Measurements from ENCODE around the gene HES5.

DNA sequence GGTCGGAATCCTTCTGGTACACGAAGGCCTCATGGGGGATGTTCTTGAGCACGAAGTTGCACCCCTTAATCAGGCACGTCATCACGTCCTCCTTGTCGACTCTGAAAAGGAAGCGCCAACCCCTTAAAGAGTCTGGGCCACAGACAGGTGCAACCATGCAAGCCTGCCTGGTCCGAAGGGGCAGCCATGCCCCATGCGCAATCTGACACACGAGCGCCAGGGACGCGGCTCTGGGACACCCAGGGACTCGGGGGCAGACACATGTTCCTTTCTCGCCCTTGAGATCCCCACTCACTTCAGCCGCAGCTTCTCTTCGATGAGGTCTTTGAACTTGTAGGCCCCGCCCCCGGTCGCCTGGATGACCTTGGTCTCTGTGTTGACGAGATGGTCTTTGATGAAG, 9.3 kb downstream of the HES5 start:
- TF ChIP-seq POLR2A (IDR thresholded peaks at IDR 0.05), result no peak
- TF ChIP-seq, protein P1, sequence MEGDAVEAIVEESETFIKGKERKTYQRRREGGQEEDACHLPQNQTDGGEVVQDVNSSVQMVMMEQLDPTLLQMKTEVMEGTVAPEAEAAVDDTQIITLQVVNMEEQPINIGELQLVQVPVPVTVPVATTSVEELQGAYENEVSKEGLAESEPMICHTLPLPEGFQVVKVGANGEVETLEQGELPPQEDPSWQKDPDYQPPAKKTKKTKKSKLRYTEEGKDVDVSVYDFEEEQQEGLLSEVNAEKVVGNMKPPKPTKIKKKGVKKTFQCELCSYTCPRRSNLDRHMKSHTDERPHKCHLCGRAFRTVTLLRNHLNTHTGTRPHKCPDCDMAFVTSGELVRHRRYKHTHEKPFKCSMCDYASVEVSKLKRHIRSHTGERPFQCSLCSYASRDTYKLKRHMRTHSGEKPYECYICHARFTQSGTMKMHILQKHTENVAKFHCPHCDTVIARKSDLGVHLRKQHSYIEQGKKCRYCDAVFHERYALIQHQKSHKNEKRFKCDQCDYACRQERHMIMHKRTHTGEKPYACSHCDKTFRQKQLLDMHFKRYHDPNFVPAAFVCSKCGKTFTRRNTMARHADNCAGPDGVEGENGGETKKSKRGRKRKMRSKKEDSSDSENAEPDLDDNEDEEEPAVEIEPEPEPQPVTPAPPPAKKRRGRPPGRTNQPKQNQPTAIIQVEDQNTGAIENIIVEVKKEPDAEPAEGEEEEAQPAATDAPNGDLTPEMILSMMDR (IDR thresholded peaks at IDR 0.05), result no peak
